ENCODE measurements around the gene TSC1. TPM values are rescaled to one million over a fixed set of nuclear protein-coding genes. Genes with fewer than 3 reads are reported as not detected.

Gene TSC1
- total and polyA plus RNA-seq, 7 donors = 4.2 to 55.9 (median 35.3) TPM

DNA sequence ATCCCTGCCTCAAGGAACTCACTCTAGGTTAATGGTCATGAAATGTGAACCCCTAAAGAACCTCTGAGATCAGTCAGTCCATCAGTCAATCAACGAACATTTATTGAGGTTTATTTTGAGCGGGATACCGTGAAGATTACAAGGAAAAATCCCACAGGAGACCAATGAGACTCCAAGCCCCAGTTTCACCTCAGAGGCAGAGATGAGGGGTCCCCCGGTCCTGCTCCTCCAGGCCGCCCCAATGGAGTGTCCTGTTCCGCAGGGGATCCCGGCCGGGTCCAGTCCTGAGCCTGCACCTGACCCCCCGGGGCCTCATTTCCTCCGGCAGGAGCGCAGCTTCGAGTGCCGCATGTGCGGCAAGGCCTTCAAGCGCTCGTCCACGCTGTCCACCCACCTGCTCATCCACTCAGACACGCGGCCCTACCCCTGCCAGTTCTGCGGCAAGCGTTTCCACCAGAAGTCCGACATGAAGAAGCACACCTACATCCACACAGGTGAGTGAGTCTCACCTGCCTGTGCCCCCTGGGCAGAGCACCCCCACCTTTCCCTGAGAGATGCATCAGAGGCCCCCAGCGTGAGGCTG lies 45.1 kb upstream of the TSC1 start:
- H3K27ac ChIP-seq = no peak overlapping the region
- intact Hi-C loops (cut with DNase I) = no loop called here

DNA sequence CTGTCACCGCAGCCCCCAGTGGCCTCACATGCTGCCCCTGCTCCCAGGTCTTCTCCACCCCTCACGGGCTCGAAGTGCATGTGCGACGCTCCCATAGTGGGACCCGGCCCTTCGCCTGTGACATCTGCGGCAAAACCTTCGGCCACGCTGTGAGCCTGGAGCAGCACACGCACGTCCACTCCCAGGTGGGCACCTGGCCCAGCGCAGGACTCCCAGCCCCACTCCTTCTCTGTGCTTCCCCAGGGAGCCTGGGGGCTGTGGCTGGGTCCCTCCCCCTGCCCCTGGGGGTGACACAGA lies 44.5 kb upstream of the TSC1 start:
- peaks cover 6 to 57% (median 23%) of the 10 kb centered on the region in 3 donors for H3K27me3 ChIP-seq

More for the DNA sequence above, 45.1 kb upstream of the TSC1 start:
- H3K4me1 ChIP-seq = no peaks in the 10 kb centered on the region
- TF ChIP-seq POLR2A (IDR thresholded peaks at IDR 0.05) (no peak), EP300 (IDR thresholded peaks at IDR 0.05) (no peak), POLR2AphosphoS5 (IDR thresholded peaks at IDR 0.05) (no peak)
- TF ChIP-seq, protein P1, sequence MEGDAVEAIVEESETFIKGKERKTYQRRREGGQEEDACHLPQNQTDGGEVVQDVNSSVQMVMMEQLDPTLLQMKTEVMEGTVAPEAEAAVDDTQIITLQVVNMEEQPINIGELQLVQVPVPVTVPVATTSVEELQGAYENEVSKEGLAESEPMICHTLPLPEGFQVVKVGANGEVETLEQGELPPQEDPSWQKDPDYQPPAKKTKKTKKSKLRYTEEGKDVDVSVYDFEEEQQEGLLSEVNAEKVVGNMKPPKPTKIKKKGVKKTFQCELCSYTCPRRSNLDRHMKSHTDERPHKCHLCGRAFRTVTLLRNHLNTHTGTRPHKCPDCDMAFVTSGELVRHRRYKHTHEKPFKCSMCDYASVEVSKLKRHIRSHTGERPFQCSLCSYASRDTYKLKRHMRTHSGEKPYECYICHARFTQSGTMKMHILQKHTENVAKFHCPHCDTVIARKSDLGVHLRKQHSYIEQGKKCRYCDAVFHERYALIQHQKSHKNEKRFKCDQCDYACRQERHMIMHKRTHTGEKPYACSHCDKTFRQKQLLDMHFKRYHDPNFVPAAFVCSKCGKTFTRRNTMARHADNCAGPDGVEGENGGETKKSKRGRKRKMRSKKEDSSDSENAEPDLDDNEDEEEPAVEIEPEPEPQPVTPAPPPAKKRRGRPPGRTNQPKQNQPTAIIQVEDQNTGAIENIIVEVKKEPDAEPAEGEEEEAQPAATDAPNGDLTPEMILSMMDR (IDR thresholded peaks at IDR 0.05) = no peak
- H3K36me3 ChIP-seq = no peaks in the 10 kb centered on the region
- WGBS, 2 donors = 80 to 90% methylated on average over 23 of the region's 23 CpGs
- no peak for DNase-seq
- H3K4me3 ChIP-seq = no peak overlapping the region
- no peaks in the 10 kb centered on the region for H3K9me3 ChIP-seq
- peaks cover 6 to 60% (median 29%) of the 10 kb centered on the region in 3 donors for H3K27me3 ChIP-seq

DNA sequence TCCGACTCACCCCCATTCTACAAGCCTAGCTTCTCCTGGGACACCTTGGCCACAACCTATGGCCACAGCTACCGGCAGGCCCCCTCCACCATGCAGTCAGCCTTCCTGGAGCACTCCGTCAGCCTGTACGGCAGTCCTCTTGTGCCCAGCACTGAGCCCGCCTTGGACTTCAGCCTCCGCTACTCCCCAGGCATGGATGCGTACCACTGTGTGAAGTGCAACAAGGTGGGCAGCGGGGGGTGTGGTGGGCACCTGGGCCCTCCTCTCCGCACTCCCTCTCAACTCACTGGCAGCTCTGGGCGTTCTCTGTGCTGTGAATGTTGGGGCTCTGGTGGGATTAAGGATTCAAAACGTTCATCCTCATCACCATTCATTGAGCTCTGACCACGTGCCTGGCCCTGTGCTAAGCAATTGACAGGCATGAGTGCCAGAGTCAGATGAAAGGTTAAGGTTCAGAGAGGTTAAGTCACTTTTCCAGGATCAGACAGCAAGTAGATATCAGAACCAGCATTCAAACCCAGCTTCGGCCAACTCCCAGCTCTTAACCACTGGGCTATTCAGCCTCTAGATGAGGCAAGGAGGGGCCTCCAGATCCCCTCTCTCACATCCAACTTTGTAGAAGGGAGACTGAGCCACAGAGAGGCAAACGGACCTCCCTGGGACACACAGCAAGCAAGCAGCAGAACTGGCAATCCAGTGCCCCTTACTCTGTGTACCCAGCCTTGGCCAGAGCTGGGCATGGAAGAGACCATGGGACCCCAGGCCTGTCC lies 44.0 kb upstream of the TSC1 start:
- TF ChIP-seq POLR2AphosphoS5 (IDR thresholded peaks at IDR 0.05) = no peak
- TF ChIP-seq EP300 (IDR thresholded peaks at IDR 0.05) = no peak
- TF ChIP-seq POLR2A (IDR thresholded peaks at IDR 0.05) = no peak
- TF ChIP-seq, protein P1 (IDR thresholded peaks at IDR 0.05) = no peak
- no peaks in the 10 kb centered on the region for H3K4me1 ChIP-seq
- H3K9me3 ChIP-seq = no peaks in the 10 kb centered on the region
- no peak overlapping the region for H3K4me3 ChIP-seq
- 78 to 84% methylated on average over 14 of the region's 14 CpGs for WGBS, 2 donors
- H3K27ac ChIP-seq = no peak overlapping the region
- DNase-seq = no peak
- intact Hi-C loops (cut with DNase I) = no loop called here
- no peaks in the 10 kb centered on the region for H3K36me3 ChIP-seq
- H3K27me3 ChIP-seq = peaks cover 1 to 51% (median 20%) of the 10 kb centered on the region in 3 donors

More for the DNA sequence above, 44.5 kb upstream of the TSC1 start:
- TF ChIP-seq, protein P1 (IDR thresholded peaks at IDR 0.05) = no peak
- TF ChIP-seq POLR2A (IDR thresholded peaks at IDR 0.05) (no peak), EP300 (IDR thresholded peaks at IDR 0.05) (no peak), POLR2AphosphoS5 (IDR thresholded peaks at IDR 0.05) (no peak)
- Histone ChIP-seq H3K4me3 (no peak overlapping the region), H3K9me3 (no peaks in the 10 kb centered on the region), H3K27ac (no peak overlapping the region), H3K36me3 (no peaks in the 10 kb centered on the region), H3K4me1 (no peaks in the 10 kb centered on the region)
- intact Hi-C loops (cut with DNase I) = no loop called here
- no peak for DNase-seq
- WGBS, 2 donors = 90 to 93% methylated on average over 13 of the region's 13 CpGs

DNA sequence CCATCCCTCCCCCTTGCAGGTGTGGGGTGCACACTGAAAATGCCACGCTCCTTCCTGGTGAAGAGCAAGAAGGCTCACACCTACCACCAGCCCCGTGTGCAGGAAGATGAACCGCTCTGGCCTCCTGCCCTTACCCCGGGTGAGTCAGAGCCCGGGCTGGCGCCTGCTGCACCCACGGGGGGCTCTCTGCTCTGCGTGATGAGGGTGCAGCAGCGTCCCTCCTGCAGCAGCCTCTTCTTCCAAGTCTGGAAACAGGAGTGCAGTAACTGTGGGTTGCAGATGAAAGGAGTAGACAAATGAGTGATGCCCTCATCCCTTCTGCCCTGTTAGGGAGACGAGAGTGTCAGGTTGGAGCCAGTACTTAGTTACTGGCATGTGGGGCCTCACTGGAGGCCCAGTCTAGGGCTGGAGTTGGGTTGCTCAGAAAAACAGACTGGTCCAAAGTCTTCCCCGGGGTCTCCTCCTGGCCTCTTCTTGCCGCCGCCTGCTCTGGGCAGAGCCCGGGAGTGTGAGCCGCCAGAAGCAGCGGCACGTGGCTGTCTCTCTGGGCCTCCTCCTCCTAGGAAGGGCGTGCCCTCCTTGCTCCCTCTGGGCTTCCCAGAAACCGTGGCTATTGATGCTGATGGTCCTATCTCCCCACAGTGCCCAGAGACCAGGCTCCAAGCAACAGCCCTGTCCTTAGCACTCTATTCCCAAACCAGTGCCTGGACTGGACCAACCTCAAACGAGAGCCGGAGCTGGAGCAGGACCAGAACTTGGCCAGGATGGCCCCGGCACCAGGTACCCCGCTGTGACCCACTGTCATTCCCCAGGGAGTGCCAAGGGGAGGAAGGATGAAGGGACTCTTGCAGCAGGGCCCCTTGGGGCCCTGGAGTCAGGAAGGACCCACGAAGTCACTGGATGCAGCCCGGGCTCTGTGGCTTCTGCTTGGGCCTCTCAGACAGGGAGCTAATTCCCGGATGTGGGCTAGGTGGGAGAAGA lies 42.5 kb upstream of the TSC1 start:
- H3K9me3 ChIP-seq = no peaks in the 10 kb centered on the region
- no peak for DNase-seq
- TF ChIP-seq POLR2AphosphoS5 (IDR thresholded peaks at IDR 0.05) = no peak
- intact Hi-C loops (cut with DNase I) = no loop called here
- 28 to 51% methylated on average over 26 of the region's 26 CpGs for WGBS, 2 donors
- H3K4me1 ChIP-seq = no peaks in the 10 kb centered on the region
- no peak overlapping the region for H3K4me3 ChIP-seq
- H3K27me3 ChIP-seq = peaks cover 0 to 45% (median 10%) of the 10 kb centered on the region in 3 donors
- H3K36me3 ChIP-seq = no peaks in the 10 kb centered on the region
- no peak overlapping the region for H3K27ac ChIP-seq

DNA sequence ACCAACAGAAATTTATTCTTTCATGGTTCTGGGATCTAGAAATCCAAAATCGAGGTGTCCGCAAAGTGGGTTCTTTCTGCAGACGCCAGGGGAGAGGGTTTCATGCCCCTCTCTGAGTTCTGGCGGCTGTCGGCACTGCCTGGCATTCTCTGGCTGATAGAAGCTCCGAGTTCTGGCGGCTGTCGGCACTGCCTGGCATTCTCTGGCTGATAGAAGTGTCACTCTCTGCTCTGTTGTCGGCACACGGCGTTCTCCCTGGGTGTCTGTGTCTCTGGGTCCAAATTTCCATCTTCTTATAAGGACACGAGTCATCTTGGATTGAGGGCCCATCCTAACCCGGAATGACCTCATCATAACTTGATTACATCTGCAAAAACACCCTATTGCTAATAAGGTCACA lies 41.7 kb upstream of the TSC1 start:
- Histone ChIP-seq H3K36me3 (no peaks in the 10 kb centered on the region), H3K27ac (no peak overlapping the region), H3K27me3 (peaks cover 0 to 42% (median 6%) of the 10 kb centered on the region in 3 donors), H3K9me3 (no peaks in the 10 kb centered on the region), H3K4me1 (no peaks in the 10 kb centered on the region), H3K4me3 (no peak overlapping the region)
- TF ChIP-seq POLR2A (IDR thresholded peaks at IDR 0.05) = no peak
- 72 to 85% methylated on average over 13 of the region's 13 CpGs for WGBS, 2 donors
- DNase-seq = no peak
- intact Hi-C loops (cut with DNase I) = no loop called here
